HepG2 (cell line): ENCODE data around the gene LTB4R. TPM values are rescaled to one million over a fixed set of nuclear protein-coding genes. Genes with fewer than 3 reads are reported as not detected.

ENCODE experiments used
- BRD4 ChIP-seq: sonication (generic); formaldehyde crosslinking; IDR thresholded peaks from 2 replicates; pipeline ENCODE4 v1.4.0; 2020; ENCODE audit warnings: missing genetic modification reagents
- CC2D1A ChIP-seq: sonication (generic); formaldehyde crosslinking; IDR thresholded peaks from 2 replicates; pipeline ENCODE4 v1.8.1; 2023; ENCODE audit warnings: mild to moderate bottlenecking, missing genetic modification reagents
- CREBL2 ChIP-seq: sonication (generic); formaldehyde crosslinking; IDR thresholded peaks from 2 replicates; pipeline ENCODE4 v1.8.1; 2023; ENCODE audit warnings: missing genetic modification reagents, mild to moderate bottlenecking, borderline replicate concordance
- CREM ChIP-seq, 2 experiments: sonication (generic) in 1 of 2; formaldehyde crosslinking in 1 of 2; IDR thresholded peaks; 2 replicates each; pipeline versions ENCODE4 v1.4.0 to v1.6.1; 2016 to 2020; ENCODE audit warnings: antibody characterized with exemption in 1 of 2, mild to moderate bottlenecking in 1 of 2, missing genetic modification reagents in 1 of 2
- DBP ChIP-seq: sonication (generic); formaldehyde crosslinking; IDR thresholded peaks from 2 replicates; pipeline ENCODE4 v1.4.0; 2020; ENCODE audit warnings: missing genetic modification reagents; ENCODE audit errors: not compliant biosample characterization
- ELK4 ChIP-seq: sonication (generic); formaldehyde crosslinking; IDR thresholded peaks from 2 replicates; pipeline ENCODE4 v1.9.0; 2021; ENCODE audit warnings: missing genetic modification reagents, borderline replicate concordance
- EP300 ChIP-seq, 3 experiments: sonication (generic) in 1 of 3; formaldehyde crosslinking in 1 of 3; IDR thresholded peaks; 2 replicates each; pipeline versions ENCODE4 v1.5.1 to v1.6.1; 2011 to 2020; ENCODE audit warnings: low read depth in 2 of 3, low read length in 2 of 3, borderline replicate concordance in 1 of 3, improper control_type of control experiment in 1 of 3, mild to moderate bottlenecking in 1 of 3, missing genetic modification reagents in 1 of 3, moderate library complexity in 1 of 3
- MIXL1 ChIP-seq: IDR thresholded peaks from 2 replicates; pipeline ENCODE4 v1.6.1; 2016
- MTERF4 ChIP-seq: sonication (generic); formaldehyde crosslinking; IDR thresholded peaks from 2 replicates; pipeline ENCODE4 v1.8.0; 2023; ENCODE audit warnings: mild to moderate bottlenecking, missing genetic modification reagents
- NBN ChIP-seq: fragments of 450-650 bp; conservative IDR thresholded peaks from 2 replicates; pipeline ENCODE4 v1.6.1; 2017
- SMC3 ChIP-seq: IDR thresholded peaks from 2 replicates; pipeline ENCODE4 v1.6.1; 2011; ENCODE audit warnings: low read length, improper control_type of control experiment
- SNAPC4 ChIP-seq: sonication (generic); formaldehyde crosslinking; IDR thresholded peaks from 2 replicates; pipeline ENCODE4 v1.4.0; 2020; ENCODE audit warnings: mild to moderate bottlenecking, missing genetic modification reagents
- SRSF9 ChIP-seq: fragments of 200-400 bp; formaldehyde crosslinking; IDR thresholded peaks from 2 replicates; pipeline ENCODE4 v1.6.1; 2018; ENCODE audit warnings: borderline replicate concordance, mild to moderate bottlenecking, low read depth, low read length; ENCODE audit not compliant: insufficient read depth, poor library complexity, severe bottlenecking
- ZBTB14 ChIP-seq: sonication (generic); formaldehyde crosslinking; IDR thresholded peaks from 2 replicates; pipeline ENCODE4 v1.4.0; 2020; ENCODE audit warnings: missing genetic modification reagents
- ZSCAN21 ChIP-seq: sonication (generic); formaldehyde crosslinking; IDR thresholded peaks from 2 replicates; pipeline ENCODE4 v1.8.0; 2022; ENCODE audit warnings: mild to moderate bottlenecking, missing genetic modification reagents, moderate library complexity, borderline replicate concordance
- polyA plus RNA-seq, 8 experiments: library from polyadenylated mRNA; depleted of rRNA in 3 of 8; stranded (reverse) in 7 of 8; unstranded in 1 of 8; fragments of >200 nt; fragmentation: Illumina TruSeq in 4 of 8; extraction: Trizol in 4 of 8; gene quantifications; 2 replicates each; pipeline versions ENCODE4 v1.2.1 to v1.2.3, GENCODE V29; 2011 to 2016; ENCODE audit warnings: low read depth in 4 of 8, missing spikeins in 1 of 8, mixed read lengths in 1 of 8; ENCODE audit not compliant: insufficient read depth in 1 of 8
- total RNA-seq, 5 experiments: library from RNA; depleted of rRNA; stranded (reverse); fragments of >200 nt; fragmentation: Illumina TruSeq; extraction: Trizol; gene quantifications; 2 replicates each; pipeline ENCODE4 v1.2.3, GENCODE V29; 2016; ENCODE audit warnings: low read depth in 1 of 5

Gene LTB4R
- total and polyA plus RNA-seq, 2 of the 13 experiments (the other 11 are each of a cell fraction or from before 2014, with no cell fraction given) = 3.2 to 8.2 TPM

- peak; percentile 88 for TF ChIP-seq SMC3
- no peak for TF ChIP-seq DBP (CRISPR knock-in tag)
- TF ChIP-seq ZSCAN21 (CRISPR knock-in tag) = peak; percentile 73; the same call in 1 of the 2 replicates
- no peak for TF ChIP-seq NBN
- 0 out of 2 replicates have a peak, but pooled peaks have one; percentile 77 for TF ChIP-seq ELK4
- no peak for TF ChIP-seq SRSF9
- peak; percentile 46 for TF ChIP-seq MIXL1 (CRISPR knock-in tag)
- no peak for TF ChIP-seq CC2D1A (CRISPR knock-in tag)
- peak; percentile 97; the same call in 1 of the 2 replicates for TF ChIP-seq CREBL2 (CRISPR knock-in tag)
- TF ChIP-seq MTERF4 = peak; percentile 98
- TF ChIP-seq CREM (IDR thresholded peaks at IDR 0.05) = no peak
- no peak for TF ChIP-seq CREM (CRISPR knock-in tag; IDR thresholded peaks at IDR 0.05)
- peak; percentile 93 for TF ChIP-seq SNAPC4
- TF ChIP-seq BRD4 = no peak
- TF ChIP-seq EP300 (IDR thresholded peaks at IDR 0.05; ENCODE audit: low read depth in 2 of 2, low read length in 2 of 2) = 0 out of 4 replicates have a peak, but pooled peaks of 1 of the 2 experiments have one; percentile 19
- TF ChIP-seq EP300 (CRISPR knock-in tag; IDR thresholded peaks at IDR 0.05; ENCODE audit: borderline replicate concordance) = peak; percentile 68
- no peak for TF ChIP-seq ZBTB14 (CRISPR knock-in tag)
These were observed 21.1 kb downstream of the LTB4R start (continued) for GRCh38 chr14:24332268-24332993.
